ENCODE measurements around the gene NBPF12. TPM values are rescaled to one million over a fixed set of nuclear protein-coding genes. Genes with fewer than 3 reads are reported as not detected.
A peak's percentile ranks its signal among the peaks of the same experiment; 100 is the strongest.
"Not testable (repeated sequence)": the region's sequence is repeated elsewhere in the genome, so short reads cannot be mapped to it uniquely, and the experiment has no call there.

NBPF12 gene
- total RNA-seq, 1 experiment from 2014 or later: 15.0 TPM

GRCh38 chr1:146964340-146964739 lies 26.2 kb downstream of the NBPF12 start:
- H3K9ac ChIP-seq (ENCODE audit: low read length); H3K9me2 ChIP-seq (replicated peaks; ENCODE audit: insufficient read depth, low read length); H3K4me3 ChIP-seq (ENCODE audit: low read length); H2AFZ ChIP-seq (ENCODE audit: low read length); H3K36me3 ChIP-seq (ENCODE audit: insufficient read depth, low read length); H3K4me2 ChIP-seq (ENCODE audit: low read depth, low read length, poor library complexity, severe bottlenecking); H3K4me1 ChIP-seq (ENCODE audit: low read length); H4K20me1 ChIP-seq (ENCODE audit: insufficient read depth, low read depth, low read length); H3K9me3 ChIP-seq (ENCODE audit: low read length); H3K27ac ChIP-seq (ENCODE audit: low read length); H3K79me2 ChIP-seq (ENCODE audit: low read length); H3K27me3 ChIP-seq (ENCODE audit: low read length); DNase-seq: not testable (repeated sequence)

GRCh38 chr1:146966351-146966750 lies 28.2 kb downstream of the NBPF12 start:
- not testable (repeated sequence) for H3K9me3 ChIP-seq (ENCODE audit: low read length); H3K4me3 ChIP-seq (ENCODE audit: low read length); H3K27me3 ChIP-seq (ENCODE audit: low read length); H3K79me2 ChIP-seq (ENCODE audit: low read length); H4K20me1 ChIP-seq (ENCODE audit: insufficient read depth, low read depth, low read length); H3K4me1 ChIP-seq (ENCODE audit: low read length); H3K9me2 ChIP-seq (replicated peaks; ENCODE audit: insufficient read depth, low read length); H2AFZ ChIP-seq (ENCODE audit: low read length); H3K4me2 ChIP-seq (ENCODE audit: low read depth, low read length, poor library complexity, severe bottlenecking); H3K36me3 ChIP-seq (ENCODE audit: insufficient read depth, low read length); H3K9ac ChIP-seq (ENCODE audit: low read length); H3K27ac ChIP-seq (ENCODE audit: low read length)
- DNase-seq: peak; percentile 38

GRCh38 chr1:146970656-146971055 lies 32.5 kb downstream of the NBPF12 start:
- H3K4me2 ChIP-seq (ENCODE audit: low read depth, low read length, poor library complexity, severe bottlenecking); H3K9me3 ChIP-seq (ENCODE audit: low read length); H3K27ac ChIP-seq (ENCODE audit: low read length); H3K27me3 ChIP-seq (ENCODE audit: low read length); H4K20me1 ChIP-seq (ENCODE audit: insufficient read depth, low read depth, low read length); DNase-seq; H3K79me2 ChIP-seq (ENCODE audit: low read length); H3K9me2 ChIP-seq (replicated peaks; ENCODE audit: insufficient read depth, low read length); H3K4me3 ChIP-seq (ENCODE audit: low read length); H3K9ac ChIP-seq (ENCODE audit: low read length); H3K4me1 ChIP-seq (ENCODE audit: low read length); H2AFZ ChIP-seq (ENCODE audit: low read length); H3K36me3 ChIP-seq (ENCODE audit: insufficient read depth, low read length): not testable (repeated sequence)

GRCh38 chr1:146972681-146973080 lies 34.6 kb downstream of the NBPF12 start:
- not testable (repeated sequence) for H3K9me3 ChIP-seq (ENCODE audit: low read length); H3K79me2 ChIP-seq (ENCODE audit: low read length); H4K20me1 ChIP-seq (ENCODE audit: insufficient read depth, low read depth, low read length); H3K36me3 ChIP-seq (ENCODE audit: insufficient read depth, low read length); H2AFZ ChIP-seq (ENCODE audit: low read length); H3K27ac ChIP-seq (ENCODE audit: low read length); H3K9ac ChIP-seq (ENCODE audit: low read length); H3K4me3 ChIP-seq (ENCODE audit: low read length); H3K27me3 ChIP-seq (ENCODE audit: low read length); H3K4me2 ChIP-seq (ENCODE audit: low read depth, low read length, poor library complexity, severe bottlenecking); H3K4me1 ChIP-seq (ENCODE audit: low read length); H3K9me2 ChIP-seq (replicated peaks; ENCODE audit: insufficient read depth, low read length); DNase-seq

- H2AFZ ChIP-seq (ENCODE audit: low read length); DNase-seq; H3K27me3 ChIP-seq (ENCODE audit: low read length); H3K9me3 ChIP-seq (ENCODE audit: low read length); H3K79me2 ChIP-seq (ENCODE audit: low read length); H3K4me1 ChIP-seq (ENCODE audit: low read length); H3K4me2 ChIP-seq (ENCODE audit: low read depth, low read length, poor library complexity, severe bottlenecking); H3K36me3 ChIP-seq (ENCODE audit: insufficient read depth, low read length); H3K9me2 ChIP-seq (replicated peaks; ENCODE audit: insufficient read depth, low read length); H3K9ac ChIP-seq (ENCODE audit: low read length); H4K20me1 ChIP-seq (ENCODE audit: insufficient read depth, low read depth, low read length); H3K27ac ChIP-seq (ENCODE audit: low read length); H3K4me3 ChIP-seq (ENCODE audit: low read length): not testable (repeated sequence)
Observed at GRCh38 chr1:146985855-146986254, 47.7 kb downstream of the NBPF12 start.

GRCh38 chr1:146986450-146986849 lies 48.3 kb downstream of the NBPF12 start:
- H3K36me3 ChIP-seq (ENCODE audit: insufficient read depth, low read length); H3K79me2 ChIP-seq (ENCODE audit: low read length); H3K9me3 ChIP-seq (ENCODE audit: low read length); H3K4me2 ChIP-seq (ENCODE audit: low read depth, low read length, poor library complexity, severe bottlenecking); H3K27me3 ChIP-seq (ENCODE audit: low read length); H3K9ac ChIP-seq (ENCODE audit: low read length); H3K27ac ChIP-seq (ENCODE audit: low read length); H3K4me3 ChIP-seq (ENCODE audit: low read length); H4K20me1 ChIP-seq (ENCODE audit: insufficient read depth, low read depth, low read length); H2AFZ ChIP-seq (ENCODE audit: low read length); H3K9me2 ChIP-seq (replicated peaks; ENCODE audit: insufficient read depth, low read length); DNase-seq; H3K4me1 ChIP-seq (ENCODE audit: low read length): not testable (repeated sequence)

GRCh38 chr1:146987502-146987901 lies 49.4 kb downstream of the NBPF12 start:
- H3K27me3 ChIP-seq (ENCODE audit: low read length); H3K4me2 ChIP-seq (ENCODE audit: low read depth, low read length, poor library complexity, severe bottlenecking); H3K9me2 ChIP-seq (replicated peaks; ENCODE audit: insufficient read depth, low read length); DNase-seq; H4K20me1 ChIP-seq (ENCODE audit: insufficient read depth, low read depth, low read length); H3K27ac ChIP-seq (ENCODE audit: low read length); H3K4me1 ChIP-seq (ENCODE audit: low read length); H3K9ac ChIP-seq (ENCODE audit: low read length); H3K9me3 ChIP-seq (ENCODE audit: low read length); H3K36me3 ChIP-seq (ENCODE audit: insufficient read depth, low read length); H3K79me2 ChIP-seq (ENCODE audit: low read length); H2AFZ ChIP-seq (ENCODE audit: low read length); H3K4me3 ChIP-seq (ENCODE audit: low read length): not testable (repeated sequence)

DNA sequence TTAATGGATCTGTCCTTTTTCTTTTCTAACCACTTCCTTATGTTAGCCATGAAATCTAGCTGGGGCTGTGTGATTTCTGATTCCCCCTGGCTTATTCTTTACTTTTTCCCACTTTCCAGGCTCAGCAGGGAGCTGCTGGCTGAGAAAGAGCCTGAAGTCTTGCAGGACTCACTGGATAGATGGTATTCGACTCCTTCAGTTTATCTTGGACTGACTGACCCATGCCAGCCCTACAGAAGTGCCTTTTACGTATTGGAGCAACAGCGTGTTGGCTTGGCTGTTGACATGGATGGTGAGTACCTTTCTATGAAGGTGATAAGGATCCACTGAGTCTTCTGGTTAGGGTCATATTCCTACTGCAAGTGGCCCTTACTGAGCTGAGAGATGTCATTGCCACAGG lies 51.3 kb downstream of the NBPF12 start:
- H3K9ac ChIP-seq (ENCODE audit: low read length); H3K36me3 ChIP-seq (ENCODE audit: insufficient read depth, low read length); H4K20me1 ChIP-seq (ENCODE audit: insufficient read depth, low read depth, low read length); H2AFZ ChIP-seq (ENCODE audit: low read length); H3K27ac ChIP-seq (ENCODE audit: low read length); H3K4me2 ChIP-seq (ENCODE audit: low read depth, low read length, poor library complexity, severe bottlenecking); H3K4me1 ChIP-seq (ENCODE audit: low read length); H3K79me2 ChIP-seq (ENCODE audit: low read length); H3K4me3 ChIP-seq (ENCODE audit: low read length); H3K9me2 ChIP-seq (replicated peaks; ENCODE audit: insufficient read depth, low read length); H3K27me3 ChIP-seq (ENCODE audit: low read length); H3K9me3 ChIP-seq (ENCODE audit: low read length): not testable (repeated sequence)
- peak; percentile 36 for DNase-seq

DNA sequence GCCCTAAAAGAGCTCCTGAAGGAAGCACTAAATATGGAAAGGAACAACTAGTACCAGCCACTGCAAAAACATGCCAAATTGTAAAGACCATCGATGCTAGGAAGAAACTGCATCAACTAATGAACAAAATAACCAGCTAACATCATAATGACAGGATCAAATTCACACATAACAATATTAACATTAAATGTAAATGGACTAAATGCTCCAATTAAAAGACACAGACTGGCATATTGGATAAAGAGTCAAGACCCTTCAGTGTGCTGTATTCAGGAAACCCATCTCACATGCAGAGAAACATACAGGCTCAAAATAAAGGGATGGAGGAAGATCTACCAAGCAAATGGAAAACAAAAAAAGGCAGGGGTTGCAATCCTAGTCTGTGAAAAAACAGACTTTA lies 70.4 kb downstream of the NBPF12 start:
- not testable (repeated sequence) for H2AFZ ChIP-seq (ENCODE audit: low read length); H3K27me3 ChIP-seq (ENCODE audit: low read length); H3K9ac ChIP-seq (ENCODE audit: low read length); H3K4me2 ChIP-seq (ENCODE audit: low read depth, low read length, poor library complexity, severe bottlenecking); H3K4me1 ChIP-seq (ENCODE audit: low read length); H3K9me3 ChIP-seq (ENCODE audit: low read length); H4K20me1 ChIP-seq (ENCODE audit: insufficient read depth, low read depth, low read length); H3K36me3 ChIP-seq (ENCODE audit: insufficient read depth, low read length); H3K4me3 ChIP-seq (ENCODE audit: low read length); DNase-seq; H3K9me2 ChIP-seq (replicated peaks; ENCODE audit: insufficient read depth, low read length); H3K27ac ChIP-seq (ENCODE audit: low read length); H3K79me2 ChIP-seq (ENCODE audit: low read length)

All from Karpas-422 (cell line).